ENCODE results near the gene ALG8.
A peak's percentile ranks its signal among the peaks of the same experiment; 100 is the strongest.

ALG8 gene

GRCh38 chr11:78158987-78159652 is 19.7 kb upstream of the ALG8 start:
- DNase-seq, result no peak

GRCh38 chr11:78156127-78156844 is 16.9 kb upstream of the ALG8 start:
- no peak for DNase-seq

DNA sequence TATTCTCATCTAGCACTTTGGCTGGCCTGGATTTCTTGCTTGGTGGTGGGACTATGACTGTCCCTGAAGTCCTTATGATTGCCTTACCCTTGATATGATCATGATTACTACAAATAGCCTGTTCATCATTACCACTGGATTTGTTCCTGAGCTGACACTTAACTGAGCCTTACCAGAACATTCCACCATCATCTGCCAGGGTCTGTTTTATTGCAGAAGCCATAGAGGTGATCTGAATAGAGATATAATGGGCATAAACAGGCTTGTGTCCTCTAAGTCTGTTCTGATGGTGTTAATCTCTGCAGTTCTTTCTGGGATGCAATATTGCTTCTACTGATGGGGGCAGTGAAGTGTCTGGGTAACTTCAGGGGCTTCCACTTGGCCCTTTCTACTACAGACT is 12.4 kb upstream of the ALG8 start:
- DNase-seq, result no peak

GRCh38 chr11:78150754-78151153 is 11.3 kb upstream of the ALG8 start:
- DNase-seq, result no peak

- no peak for DNase-seq
Measured at GRCh38 chr11:78150346-78150745, 10.9 kb upstream of the ALG8 start.

DNA sequence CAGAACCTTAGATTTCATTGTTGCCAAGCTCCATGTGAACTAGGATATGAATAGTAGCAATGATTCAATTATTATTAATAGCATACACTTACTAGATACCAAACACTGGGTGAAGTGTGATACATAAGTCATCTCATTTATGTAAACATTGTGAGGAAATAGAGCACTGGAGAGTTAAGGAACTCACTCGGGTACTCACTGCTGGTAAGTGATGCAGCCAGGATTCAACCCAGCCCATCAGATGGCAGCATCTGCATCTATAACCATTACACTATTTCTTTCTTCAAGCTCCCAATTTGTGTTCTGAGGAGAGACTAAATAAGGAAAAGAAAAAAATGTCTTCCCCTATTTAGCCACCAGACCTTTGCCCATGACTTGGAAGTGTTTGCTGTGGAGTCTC is 10.2 kb upstream of the ALG8 start:
- DNase-seq, result no peak

DNA sequence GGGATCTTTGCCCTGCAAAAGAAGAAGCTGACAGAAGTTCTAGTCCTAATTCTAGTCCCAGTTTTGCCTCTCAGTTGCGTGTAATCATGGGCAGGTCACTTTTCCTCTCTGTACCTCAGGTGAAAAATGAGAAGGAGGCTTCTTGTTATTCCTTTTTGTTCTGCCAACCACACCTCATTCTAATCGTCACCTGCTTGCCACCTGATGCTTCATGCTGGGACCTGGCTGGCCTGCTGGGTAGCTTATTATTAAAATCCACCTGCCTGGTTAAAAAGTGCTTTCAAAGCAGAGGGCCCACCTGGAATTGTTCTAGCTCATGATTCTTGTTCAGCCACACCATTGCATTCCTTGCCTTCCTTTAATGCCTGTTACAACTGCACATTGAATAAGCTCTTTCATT is 8.4 kb upstream of the ALG8 start:
- no peak for DNase-seq

DNA sequence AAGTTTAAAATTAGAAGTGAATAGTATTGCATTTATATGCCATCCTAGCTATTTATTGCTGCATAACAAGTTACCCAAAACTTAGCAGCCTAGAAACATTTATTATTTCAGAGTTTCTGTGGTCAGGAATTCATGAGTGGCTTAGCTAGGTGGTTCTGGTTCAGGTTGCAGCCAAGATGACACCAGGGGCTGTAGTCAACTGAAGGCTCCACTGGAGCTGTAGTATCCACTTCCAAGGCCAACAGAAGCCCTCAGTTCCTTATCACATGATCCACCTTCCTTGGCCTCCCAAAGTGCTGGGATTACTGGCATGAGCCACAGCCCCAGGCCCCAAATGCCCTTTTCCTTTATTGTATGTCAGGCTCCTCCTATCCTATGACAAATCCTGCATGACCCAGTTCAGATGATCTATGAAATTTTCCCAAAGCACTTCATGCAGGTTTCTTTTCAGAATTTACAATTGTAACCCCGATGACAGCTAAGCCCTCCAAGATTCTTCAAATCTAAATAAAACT is 6.1 kb upstream of the ALG8 start:
- no peak for DNase-seq

DNA sequence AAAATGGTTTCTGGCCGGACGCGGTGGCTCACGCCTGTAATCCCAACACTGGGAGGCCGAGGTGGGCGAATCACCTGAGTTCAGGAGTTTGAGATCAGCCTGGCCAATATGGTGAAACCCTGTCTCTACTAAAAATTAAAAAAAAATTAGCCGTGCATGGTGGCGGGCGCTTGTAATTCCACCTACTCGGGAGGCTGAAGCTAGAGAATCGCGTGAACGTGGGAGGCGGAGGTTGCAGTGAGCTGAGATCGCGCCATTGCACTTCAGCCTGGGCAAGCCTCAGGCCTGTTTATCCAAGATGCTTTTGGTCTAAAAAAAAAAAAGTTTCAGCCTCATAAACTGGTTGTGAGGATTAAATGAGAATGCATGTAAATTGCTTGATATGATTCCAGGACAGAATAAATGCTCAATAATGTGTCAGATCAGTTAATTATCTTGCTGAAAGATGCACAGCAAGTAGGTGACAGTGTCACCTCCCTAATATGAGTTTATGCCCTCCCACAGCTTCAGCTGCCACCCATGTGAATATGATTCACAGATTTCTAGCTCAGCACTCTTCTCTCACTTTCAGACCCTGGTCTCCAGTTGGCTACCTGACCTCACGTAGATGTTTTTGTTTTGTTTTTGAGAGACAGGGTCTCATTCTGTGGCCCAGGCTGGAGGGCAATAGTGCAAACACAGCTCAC is 1.1 kb upstream of the ALG8 start:
- no peak for DNase-seq

- no peak for DNase-seq
Measured at GRCh38 chr11:78138694-78139421, 568 bp downstream of the ALG8 start.

GRCh38 chr11:78138291-78138690 is 1.1 kb downstream of the ALG8 start:
- no peak for DNase-seq

- DNase-seq, result no peak
Measured at GRCh38 chr11:78132475-78132874, 7.0 kb downstream of the ALG8 start.

GRCh38 chr11:78131956-78132355 is 7.5 kb downstream of the ALG8 start:
- DNase-seq, result no peak

GRCh38 chr11:78127403-78127802 is 12.0 kb downstream of the ALG8 start:
- DNase-seq, result no peak

GRCh38 chr11:78112582-78113275 is 26.7 kb downstream of the ALG8 start:
- no peak for DNase-seq

DNA sequence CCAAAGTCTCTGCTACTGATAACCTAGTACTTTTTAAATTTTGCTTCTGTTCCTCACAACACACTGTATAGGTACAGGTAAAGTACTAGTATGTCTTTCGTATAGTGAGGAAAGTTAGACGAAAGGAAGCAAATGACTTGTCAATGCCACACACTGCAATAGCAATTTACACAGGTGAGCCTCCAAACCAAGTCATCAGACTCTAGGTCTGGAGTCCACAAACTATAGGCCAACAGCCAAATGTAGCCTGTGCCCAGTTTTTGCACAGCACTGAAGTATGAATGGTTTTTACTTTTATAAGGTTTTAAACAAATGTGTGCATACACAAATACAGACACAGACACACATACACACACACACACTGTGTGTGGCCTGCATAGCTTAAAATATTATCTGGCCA is 28.1 kb downstream of the ALG8 start:
- DNase-seq, result no peak

DNA sequence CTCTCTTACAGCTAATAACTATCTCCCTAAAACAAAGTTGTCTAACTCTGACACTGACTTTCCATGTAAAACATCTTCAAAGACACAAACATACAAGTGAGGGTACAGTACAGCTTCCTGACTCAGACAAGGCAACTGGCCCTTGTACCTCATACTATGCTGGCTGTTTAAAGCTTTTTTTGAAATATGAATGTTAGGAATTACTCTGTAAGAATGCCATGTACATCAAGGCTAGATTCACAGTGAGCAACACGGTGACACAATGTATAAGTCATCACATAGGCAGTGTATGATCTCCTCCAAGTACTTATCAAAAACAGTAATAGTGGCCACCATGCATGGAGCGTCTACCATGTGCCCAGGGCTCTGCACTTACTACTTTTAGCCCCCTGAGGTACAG is 28.6 kb downstream of the ALG8 start:
- DNase-seq, result no peak

DNA sequence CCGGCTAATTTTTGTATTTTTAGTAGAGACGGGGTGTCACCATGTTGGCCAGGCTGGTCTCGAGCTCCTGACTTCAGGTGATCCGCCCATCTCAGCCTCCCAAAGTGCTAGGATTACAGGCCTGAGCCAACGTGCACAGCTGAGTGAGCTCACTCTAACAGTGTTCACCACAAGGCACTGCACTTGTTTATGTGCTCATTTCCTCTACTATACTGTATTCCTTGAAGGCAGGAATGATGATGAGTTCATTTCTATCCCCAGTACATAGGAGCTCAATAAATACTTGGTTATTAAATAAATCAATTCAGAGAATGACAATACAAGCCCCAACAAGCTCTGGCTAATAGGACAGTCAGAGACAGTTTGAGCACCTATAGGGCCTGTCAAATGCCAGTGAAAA is 29.1 kb downstream of the ALG8 start:
- no peak for DNase-seq

DNA sequence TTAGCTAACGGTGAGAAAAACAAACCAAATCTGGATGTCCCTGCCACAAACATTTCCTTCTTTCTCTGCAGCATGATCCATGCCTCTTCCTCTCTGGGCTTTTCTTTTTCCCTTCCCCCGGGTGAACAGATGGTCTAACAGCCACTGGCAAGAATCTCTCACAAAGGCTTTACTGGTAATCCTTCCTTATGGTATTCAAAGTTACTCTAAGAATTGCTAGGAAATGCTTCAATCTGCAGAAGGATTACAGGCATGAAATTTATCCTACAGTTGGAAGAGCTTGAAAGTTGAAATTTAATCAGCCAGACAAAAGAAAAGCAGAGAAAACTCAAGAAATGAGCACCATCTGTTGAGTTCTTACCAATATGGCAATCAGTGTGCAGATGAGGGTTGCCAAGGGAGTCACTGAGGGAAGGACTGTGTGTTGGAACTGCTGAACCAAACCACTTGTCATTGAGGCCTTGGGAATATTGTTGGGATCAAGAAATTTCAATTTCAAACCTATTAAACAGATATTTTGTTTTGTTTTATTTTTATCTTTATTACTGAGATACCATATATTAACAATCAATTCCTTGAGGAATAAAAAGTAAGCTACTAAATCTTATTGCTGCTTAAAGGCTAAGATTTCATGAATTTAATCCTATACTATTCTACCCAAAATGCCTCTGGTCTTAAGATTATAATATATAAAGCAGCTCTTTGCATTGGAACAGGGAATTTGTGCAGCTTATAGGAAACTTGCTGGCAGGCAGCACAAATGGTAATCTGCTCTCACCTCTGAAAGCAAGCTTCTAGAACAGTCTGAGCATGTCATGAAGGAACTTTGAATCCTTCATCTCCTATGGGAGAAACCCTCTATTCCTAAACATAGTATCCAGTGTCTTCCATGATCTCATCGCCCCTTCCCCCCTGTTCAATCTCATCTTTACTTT is 30.1 kb downstream of the ALG8 start:
- peak in 1 of 2 experiments; percentile 74 for DNase-seq

GRCh38 chr11:78100676-78101472 is 38.6 kb downstream of the ALG8 start:
- no peak for DNase-seq

DNA sequence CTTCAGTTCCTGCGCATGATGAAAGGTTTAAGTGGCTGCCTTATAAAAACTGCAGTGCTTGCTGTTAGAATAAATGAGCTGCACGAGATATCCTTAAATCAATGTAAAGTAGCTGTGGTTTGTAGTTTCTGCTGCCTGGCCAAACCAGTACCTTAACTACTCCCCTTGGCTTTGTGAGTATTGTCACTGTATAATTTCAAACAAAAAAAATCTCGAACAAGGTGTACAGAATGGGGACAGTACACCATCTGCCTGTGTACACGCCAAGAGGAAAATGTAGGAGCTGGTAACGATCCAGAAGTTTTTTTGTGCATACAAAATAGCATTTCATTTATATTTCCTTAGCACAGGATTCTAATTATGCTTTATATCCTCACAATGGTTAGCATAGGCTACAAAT is 39.2 kb downstream of the ALG8 start:
- peak in 1 of 2 experiments; percentile 4 for DNase-seq

Data from cerebellar nuclear complex (tissue), 1 donor.